HEK293T (cell line): ENCODE results near the gene DRC1.

Experiments
- CTCF ChIA-PET: fragments of 350-600 bp; formaldehyde crosslinking; extraction: SDS; loops from one replicate; lab custom pipeline; 2021; ENCODE audit warnings: antibody characterized with exemption, inconsistent platforms; lab: Yijun Ruan, JAX
- POLR2A ChIA-PET: fragments of 350-600 bp; formaldehyde crosslinking; extraction: SDS; loops from one replicate; lab custom pipeline; 2020; ENCODE audit warnings: antibody characterized with exemption, inconsistent platforms; lab: Yijun Ruan, JAX
- DNase-seq: peaks from one replicate; pipeline ENCODE4 v3.0.0; 2012; ENCODE audit warnings: mixed read lengths; ENCODE audit errors: extremely low spot score
- ARNT ChIP-seq: fragments of 450-650 bp; IDR thresholded peaks from 2 replicates; pipeline ENCODE4 v1.6.1; 2017; ENCODE audit warnings: mild to moderate bottlenecking
- BHLHE40 ChIP-seq: fragments of 450-650 bp; IDR thresholded peaks from 2 replicates; pipeline ENCODE4 v1.6.1; 2016; ENCODE audit warnings: mild to moderate bottlenecking, moderate library complexity, borderline replicate concordance
- CTBP1 ChIP-seq: fragments of 450-650 bp; IDR thresholded peaks from 2 replicates; pipeline ENCODE4 v1.6.1; 2016; ENCODE audit warnings: borderline replicate concordance
- ELF4 ChIP-seq: fragments of 450-650 bp; IDR thresholded peaks from 2 replicates; pipeline ENCODE4 v1.6.1; 2017; ENCODE audit warnings: antibody characterized with exemption
- FOXA1 ChIP-seq: fragments of 450-650 bp; IDR thresholded peaks from 2 replicates; pipeline ENCODE4 v1.6.1; 2016; ENCODE audit warnings: mild to moderate bottlenecking
- FOXK2 ChIP-seq: fragments of 450-650 bp; IDR thresholded peaks from 2 replicates; pipeline ENCODE4 v1.6.1; 2016; ENCODE audit warnings: mild to moderate bottlenecking
- FOXM1 ChIP-seq: fragments of 450-650 bp; IDR thresholded peaks from 2 replicates; pipeline ENCODE4 v1.6.1; 2017; ENCODE audit warnings: mild to moderate bottlenecking, borderline replicate concordance
- HDGF ChIP-seq: fragments of 450-650 bp; IDR thresholded peaks from 2 replicates; pipeline ENCODE4 v1.6.1; 2017; ENCODE audit warnings: antibody characterized with exemption, borderline replicate concordance
- L3MBTL2 ChIP-seq: fragments of 450-650 bp; conservative IDR thresholded peaks from 2 replicates; pipeline ENCODE4 v1.6.1; 2016; ENCODE audit warnings: mild to moderate bottlenecking
- LEF1 ChIP-seq: fragments of 450-650 bp; IDR thresholded peaks from 2 replicates; pipeline ENCODE4 v1.6.1; 2017; ENCODE audit warnings: mild to moderate bottlenecking, borderline replicate concordance
- NFRKB ChIP-seq: fragments of 450-650 bp; IDR thresholded peaks from 2 replicates; pipeline ENCODE4 v1.6.1; 2016; ENCODE audit warnings: mild to moderate bottlenecking, moderate library complexity
- SP1 ChIP-seq: fragments of 450-650 bp; IDR thresholded peaks from 2 replicates; pipeline ENCODE4 v1.6.1; 2017
- SUZ12 ChIP-seq: fragments of 450-650 bp; IDR thresholded peaks from 2 replicates; pipeline ENCODE4 v1.6.1; 2016; ENCODE audit warnings: mild to moderate bottlenecking
- TARDBP ChIP-seq: fragments of 450-650 bp; IDR thresholded peaks from 2 replicates; pipeline ENCODE4 v1.6.1; 2016
- ZNF384 ChIP-seq: fragments of 450-650 bp; IDR thresholded peaks from 2 replicates; pipeline ENCODE4 v1.6.1; 2016
- TF ChIP-seq, protein P1 (sequence below): fragments of 450-650 bp; IDR thresholded peaks from 2 replicates; pipeline ENCODE4 v1.6.1; 2016

Gene DRC1

DNA sequence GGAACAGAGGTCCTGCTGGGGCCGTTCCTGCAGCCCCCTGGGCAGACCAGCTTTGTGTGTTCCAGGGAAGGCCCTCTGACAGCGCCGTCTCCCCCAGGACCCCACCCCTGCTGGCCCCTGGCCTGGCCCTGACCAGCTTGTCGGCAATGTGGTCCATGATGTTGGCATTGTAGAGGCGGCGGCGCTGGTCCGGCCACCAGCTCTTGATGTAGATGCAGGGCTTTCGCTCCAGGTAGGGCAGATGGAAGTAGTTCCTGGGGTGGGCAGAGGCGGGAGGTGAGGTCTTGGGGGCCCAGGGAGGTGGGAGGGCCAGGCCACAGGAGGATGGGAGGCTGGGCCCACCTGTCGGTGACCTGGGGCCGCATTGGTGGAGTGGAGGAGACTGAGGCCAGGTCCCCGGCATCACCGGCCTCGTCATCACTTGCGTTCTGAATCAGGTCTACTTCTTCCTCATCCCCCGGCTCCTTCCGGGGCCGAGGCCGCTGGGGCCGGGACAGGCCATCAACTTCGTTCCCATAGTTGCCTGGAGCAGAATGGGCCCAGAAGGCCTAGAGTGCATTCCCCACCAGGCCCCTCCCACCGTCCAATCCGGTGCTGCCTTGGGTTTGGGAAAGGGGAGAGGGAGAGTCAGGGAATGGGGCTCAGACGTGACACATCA, 77.5 kb downstream of the DRC1 start:
- no peak for DNase-seq
- CTCF ChIA-PET = no interaction called here
- POLR2A ChIA-PET = no interaction called here
- no peak for TF ChIP-seq CTBP1
- TF ChIP-seq TARDBP = no peak
- TF ChIP-seq HDGF = no peak
- no peak for TF ChIP-seq FOXK2
- no peak for TF ChIP-seq BHLHE40

DNA sequence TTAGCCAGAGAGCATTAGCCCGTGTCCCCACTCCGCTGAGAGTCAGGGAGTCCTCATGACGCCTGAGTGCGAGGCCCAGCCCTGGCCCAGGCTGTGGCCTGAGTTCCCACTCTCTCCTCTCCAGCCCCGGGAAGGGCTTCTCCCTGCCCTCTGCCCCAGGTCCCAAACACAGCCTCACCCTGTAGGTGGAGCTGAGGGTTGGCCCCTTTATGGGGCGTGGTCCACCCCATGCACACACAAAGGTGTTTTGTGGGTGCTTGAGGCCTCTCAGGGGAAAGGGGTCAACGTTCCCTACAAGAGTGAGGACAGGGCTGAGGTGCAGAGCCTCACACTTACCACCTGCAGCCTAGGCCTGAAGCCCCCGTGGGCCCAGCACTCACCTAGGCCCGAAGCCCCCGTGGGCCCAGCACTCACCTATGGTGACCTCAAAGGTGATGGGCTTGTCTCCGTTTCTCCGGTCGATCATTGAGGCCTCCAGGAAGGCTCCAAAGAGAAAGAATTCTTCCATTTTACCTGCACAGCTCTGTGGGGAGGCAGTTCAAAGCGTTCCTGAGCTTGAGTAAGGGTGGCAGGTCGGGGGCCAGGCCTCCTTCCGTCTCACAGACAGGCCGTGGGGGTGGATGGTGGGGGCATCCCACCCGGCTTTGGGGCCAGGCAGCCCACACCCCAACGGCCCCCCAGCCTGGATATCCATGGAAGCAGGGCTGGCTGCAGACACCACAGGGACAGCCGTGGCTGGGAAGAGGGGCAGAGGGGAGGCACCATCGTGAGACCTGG, 78.3 kb downstream of the DRC1 start:
- CTCF ChIA-PET = no interaction called here
- DNase-seq = no peak
- POLR2A ChIA-PET = no interaction called here
- TF ChIP-seq L3MBTL2 (no peak), FOXA1 (no peak)

DNA sequence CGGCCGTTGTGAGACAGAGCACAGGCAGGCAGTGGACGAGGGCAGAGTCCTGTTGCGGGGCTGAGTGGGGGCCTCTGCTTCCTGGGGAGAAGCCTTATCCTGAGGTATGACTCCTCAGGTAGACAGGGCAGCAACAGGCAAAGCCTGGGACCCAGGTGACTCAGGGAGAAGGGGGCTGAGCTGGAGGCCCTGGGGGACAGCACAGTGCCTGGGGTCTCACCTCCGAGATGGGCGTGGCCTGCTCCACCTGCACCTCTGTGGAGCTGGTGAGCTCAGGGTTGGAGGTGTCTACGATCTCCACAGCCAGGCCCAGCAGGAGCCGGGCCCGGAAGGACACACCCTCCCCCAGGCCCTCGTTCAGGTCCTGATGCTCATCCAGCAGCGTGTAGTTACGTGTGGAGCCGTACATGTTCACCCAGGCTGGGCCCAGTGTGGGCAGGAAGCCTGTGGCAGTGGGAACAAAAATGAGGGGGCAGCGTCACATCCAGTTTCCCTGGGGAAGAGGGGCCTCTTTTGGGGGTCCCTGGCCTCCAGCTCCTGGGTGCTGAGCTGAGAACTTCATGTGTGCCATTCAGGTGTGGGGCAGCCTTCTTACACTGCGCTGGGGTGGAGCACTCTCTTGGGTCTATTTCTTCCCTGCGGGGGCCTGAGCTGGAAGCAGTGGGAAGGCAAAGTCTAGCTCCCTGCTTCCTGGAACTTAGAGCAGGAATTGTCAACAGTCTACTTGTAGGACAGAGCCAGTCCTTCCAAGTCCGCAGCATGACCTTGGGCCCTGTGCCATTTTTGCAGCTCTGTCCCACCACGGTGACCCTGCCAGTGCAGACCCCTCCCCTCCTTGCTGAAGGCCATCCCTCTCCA, 79.1 kb downstream of the DRC1 start:
- CTCF ChIA-PET = no interaction called here
- POLR2A ChIA-PET = no interaction called here
- no peak for DNase-seq
- TF ChIP-seq CTBP1 (no peak), NFRKB (no peak), TARDBP (no peak), HDGF (no peak)

DNA sequence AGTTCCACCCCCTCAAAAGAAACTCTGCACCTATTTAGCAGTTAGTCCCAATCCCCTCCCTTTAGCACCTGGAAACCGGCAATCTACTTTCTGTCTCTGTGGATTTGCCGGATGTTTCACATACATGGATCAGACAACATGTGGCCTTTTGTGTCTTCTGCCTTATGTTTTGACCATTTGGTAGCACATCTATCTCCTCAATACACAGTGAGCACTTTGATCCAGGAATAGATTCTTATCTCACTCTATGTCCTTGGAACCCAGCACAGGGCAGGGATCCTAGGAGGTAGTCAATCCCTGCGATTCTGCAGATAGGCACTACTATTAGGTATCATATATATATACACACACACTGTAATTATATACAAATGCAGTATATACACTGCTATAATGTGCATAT, 80.0 kb downstream of the DRC1 start:
- TF ChIP-seq ZNF384 (no peak), SP1 (no peak), FOXK2 (no peak), NFRKB (no peak), ARNT (no peak), BHLHE40 (no peak), LEF1 (no peak), HDGF (no peak), SUZ12 (no peak), CTBP1 (no peak), TARDBP (no peak)
- TF ChIP-seq, protein P1, sequence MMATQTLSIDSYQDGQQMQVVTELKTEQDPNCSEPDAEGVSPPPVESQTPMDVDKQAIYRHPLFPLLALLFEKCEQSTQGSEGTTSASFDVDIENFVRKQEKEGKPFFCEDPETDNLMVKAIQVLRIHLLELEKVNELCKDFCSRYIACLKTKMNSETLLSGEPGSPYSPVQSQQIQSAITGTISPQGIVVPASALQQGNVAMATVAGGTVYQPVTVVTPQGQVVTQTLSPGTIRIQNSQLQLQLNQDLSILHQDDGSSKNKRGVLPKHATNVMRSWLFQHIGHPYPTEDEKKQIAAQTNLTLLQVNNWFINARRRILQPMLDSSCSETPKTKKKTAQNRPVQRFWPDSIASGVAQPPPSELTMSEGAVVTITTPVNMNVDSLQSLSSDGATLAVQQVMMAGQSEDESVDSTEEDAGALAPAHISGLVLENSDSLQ = no peak
- POLR2A ChIA-PET = no interaction called here
- CTCF ChIA-PET = no interaction called here

DNA sequence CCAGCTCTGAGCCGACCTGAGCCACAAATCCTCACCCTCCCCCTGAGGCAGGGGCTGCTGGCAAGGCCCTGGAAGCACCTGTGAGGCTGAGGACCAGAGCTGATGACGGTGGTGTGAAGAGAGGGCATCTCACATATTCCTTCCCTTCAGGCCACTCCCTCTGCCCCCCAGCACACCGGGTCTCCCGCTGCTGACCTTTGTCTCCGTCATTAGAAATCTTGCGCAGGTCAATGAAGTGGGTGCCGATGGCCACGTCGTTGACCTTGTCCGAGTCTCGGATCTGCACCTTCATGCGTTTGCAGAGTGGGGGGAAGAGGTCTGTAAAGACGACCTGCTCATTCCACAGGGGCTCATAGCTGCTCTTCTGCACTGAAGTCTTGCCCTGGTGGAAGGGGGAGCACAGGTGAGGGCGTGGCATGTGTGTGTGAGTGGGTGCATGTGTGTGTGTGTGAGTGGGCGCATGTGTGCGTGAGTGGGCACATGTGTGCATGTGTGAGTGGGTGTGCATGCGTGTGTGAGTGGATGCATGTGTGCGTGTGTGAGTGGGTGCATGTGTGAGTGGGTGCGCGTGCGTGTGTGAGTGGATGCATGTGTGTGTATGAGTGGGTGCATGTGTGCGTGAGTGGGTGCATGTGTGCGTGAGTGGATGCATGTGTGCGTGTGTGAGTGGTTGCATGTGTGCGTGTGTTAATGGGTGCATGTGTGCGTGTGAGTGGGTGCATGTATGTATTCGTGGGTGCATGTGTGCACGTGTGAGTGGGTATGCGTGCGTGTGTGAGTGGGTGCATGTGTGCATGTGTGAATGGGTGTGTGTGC, 80.7 kb downstream of the DRC1 start:
- CTCF ChIA-PET = no interaction called here
- no peak for TF ChIP-seq NFRKB
- TF ChIP-seq FOXA1 = no peak
- no peak for TF ChIP-seq FOXM1
- no peak for TF ChIP-seq LEF1
- TF ChIP-seq CTBP1 = no peak
- TF ChIP-seq TARDBP = no peak
- TF ChIP-seq FOXK2 = no peak
- no peak for TF ChIP-seq SUZ12
- no peak for TF ChIP-seq ELF4
- POLR2A ChIA-PET = no interaction called here
- no peak for DNase-seq

More for the DNA sequence above, 80.0 kb downstream of the DRC1 start:
- DNase-seq = no peak

DNA sequence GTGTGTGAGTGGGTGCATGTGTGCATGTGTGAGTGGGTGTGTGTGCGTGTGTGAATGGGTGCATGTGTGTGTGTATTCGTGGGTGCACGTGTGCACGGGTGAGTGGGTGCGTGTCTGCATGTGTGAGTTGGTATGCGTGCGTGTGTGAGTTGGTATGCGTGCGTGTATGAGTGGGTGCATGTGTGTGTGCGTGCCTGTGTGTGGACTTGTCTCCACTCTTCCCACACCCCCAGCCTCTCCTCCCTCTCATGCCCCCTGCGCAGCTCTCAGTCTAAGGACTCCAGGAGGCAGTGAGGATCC, 81.3 kb downstream of the DRC1 start:
- DNase-seq = no peak
- ChIA-PET CTCF (no interaction called here), POLR2A (no interaction called here)
- TF ChIP-seq BHLHE40 (no peak), ARNT (no peak), FOXA1 (no peak), HDGF (no peak), TARDBP (no peak), FOXM1 (no peak), L3MBTL2 (no peak), ZNF384 (no peak), NFRKB (no peak), ELF4 (no peak), CTBP1 (no peak), SUZ12 (no peak), LEF1 (no peak), FOXK2 (no peak), SP1 (no peak)
- TF ChIP-seq, protein P1 = no peak
